HL-60 (cell line): ENCODE measurements around the gene CCSER1.

Source experiments
- DNase-seq, 2 experiments: peaks; one replicate each; pipeline ENCODE4 v3.0.0-alpha.2; 2010 to 2020; ENCODE audit warnings: low read depth in 1 of 2, low spot score in 1 of 2
- H3K27ac ChIP-seq: fragments of 250-450 bp; sonication (Bioruptor Pico); replicated peaks from 2 replicates; pipeline ENCODE4 v1.5.1; 2020; ENCODE audit warnings: mild to moderate bottlenecking, moderate library complexity
- H3K27me3 ChIP-seq: fragments of 250-450 bp; sonication (Bioruptor Pico); 2 replicates; pipeline ENCODE4 v1.5.1; 2021; ENCODE audit warnings: mild to moderate bottlenecking, moderate library complexity; ENCODE audit not compliant: insufficient read depth, poor library complexity, severe bottlenecking
- H3K4me3 ChIP-seq: replicated peaks from 2 replicates; pipeline ENCODE4 v1.5.1; 2011; ENCODE audit warnings: mild to moderate bottlenecking, control low read depth, low read length; ENCODE audit not compliant: insufficient read depth
- GABPA ChIP-seq: IDR thresholded peaks from 2 replicates; pipeline ENCODE4 v1.6.1; 2012; ENCODE audit warnings: low read depth
- POLR2AphosphoS5 ChIP-seq: IDR thresholded peaks from 2 replicates; pipeline ENCODE4 v1.6.1; 2012; ENCODE audit warnings: low read depth
- SPI1 ChIP-seq: IDR thresholded peaks from 2 replicates; pipeline ENCODE4 v1.6.1; 2012; ENCODE audit warnings: low read depth, mild to moderate bottlenecking, borderline replicate concordance
- TF ChIP-seq, protein P1 (sequence below): IDR thresholded peaks from one replicate; pipeline ENCODE4 v1.5.1; 2011; ENCODE audit warnings: low read length, control low read depth, inconsistent platforms; ENCODE audit not compliant: insufficient read depth
- TF ChIP-seq, protein P2 (sequence below): IDR thresholded peaks from 2 replicates; pipeline ENCODE4 v1.6.1; 2012; ENCODE audit warnings: low read depth; ENCODE audit not compliant: insufficient replicate concordance

Gene CCSER1

DNA sequence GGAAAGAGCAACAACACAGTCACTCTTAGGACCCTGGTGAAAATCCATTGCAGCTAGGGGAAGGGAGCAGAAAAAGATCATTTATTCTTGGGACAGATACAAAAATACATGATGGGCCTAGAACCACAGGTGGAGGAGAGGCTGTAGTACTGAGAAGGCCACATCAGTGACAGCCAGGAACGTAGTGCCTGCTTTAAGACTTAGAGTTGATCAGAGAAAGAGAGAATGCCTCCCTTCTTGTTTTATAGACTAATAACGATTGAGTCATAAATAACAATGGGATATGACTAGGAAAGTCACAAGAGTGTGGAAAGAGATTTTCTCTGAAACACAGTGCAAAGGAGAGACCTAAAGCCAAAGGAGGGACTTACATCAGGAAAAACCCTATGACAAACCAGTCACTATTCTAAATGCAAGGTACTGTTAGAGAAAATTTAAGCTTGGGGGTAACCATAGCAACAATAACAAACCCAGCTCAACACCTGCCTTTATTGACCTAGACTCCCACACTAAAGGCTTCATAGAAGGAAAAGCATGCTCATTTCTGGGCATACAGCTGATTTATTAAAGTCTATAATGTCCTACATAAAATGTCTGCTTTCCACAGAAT is 1161.6 kb downstream of the CCSER1 start:
- Histone ChIP-seq H3K4me3 (no peak overlapping the region), H3K27me3 (no peaks in the 10 kb centered on the region), H3K27ac (no peak overlapping the region)
- no peak for DNase-seq
- TF ChIP-seq, protein P1, sequence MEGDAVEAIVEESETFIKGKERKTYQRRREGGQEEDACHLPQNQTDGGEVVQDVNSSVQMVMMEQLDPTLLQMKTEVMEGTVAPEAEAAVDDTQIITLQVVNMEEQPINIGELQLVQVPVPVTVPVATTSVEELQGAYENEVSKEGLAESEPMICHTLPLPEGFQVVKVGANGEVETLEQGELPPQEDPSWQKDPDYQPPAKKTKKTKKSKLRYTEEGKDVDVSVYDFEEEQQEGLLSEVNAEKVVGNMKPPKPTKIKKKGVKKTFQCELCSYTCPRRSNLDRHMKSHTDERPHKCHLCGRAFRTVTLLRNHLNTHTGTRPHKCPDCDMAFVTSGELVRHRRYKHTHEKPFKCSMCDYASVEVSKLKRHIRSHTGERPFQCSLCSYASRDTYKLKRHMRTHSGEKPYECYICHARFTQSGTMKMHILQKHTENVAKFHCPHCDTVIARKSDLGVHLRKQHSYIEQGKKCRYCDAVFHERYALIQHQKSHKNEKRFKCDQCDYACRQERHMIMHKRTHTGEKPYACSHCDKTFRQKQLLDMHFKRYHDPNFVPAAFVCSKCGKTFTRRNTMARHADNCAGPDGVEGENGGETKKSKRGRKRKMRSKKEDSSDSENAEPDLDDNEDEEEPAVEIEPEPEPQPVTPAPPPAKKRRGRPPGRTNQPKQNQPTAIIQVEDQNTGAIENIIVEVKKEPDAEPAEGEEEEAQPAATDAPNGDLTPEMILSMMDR: no peak
- no peak for TF ChIP-seq POLR2AphosphoS5
- TF ChIP-seq SPI1: no peak
- TF ChIP-seq, protein P2, sequence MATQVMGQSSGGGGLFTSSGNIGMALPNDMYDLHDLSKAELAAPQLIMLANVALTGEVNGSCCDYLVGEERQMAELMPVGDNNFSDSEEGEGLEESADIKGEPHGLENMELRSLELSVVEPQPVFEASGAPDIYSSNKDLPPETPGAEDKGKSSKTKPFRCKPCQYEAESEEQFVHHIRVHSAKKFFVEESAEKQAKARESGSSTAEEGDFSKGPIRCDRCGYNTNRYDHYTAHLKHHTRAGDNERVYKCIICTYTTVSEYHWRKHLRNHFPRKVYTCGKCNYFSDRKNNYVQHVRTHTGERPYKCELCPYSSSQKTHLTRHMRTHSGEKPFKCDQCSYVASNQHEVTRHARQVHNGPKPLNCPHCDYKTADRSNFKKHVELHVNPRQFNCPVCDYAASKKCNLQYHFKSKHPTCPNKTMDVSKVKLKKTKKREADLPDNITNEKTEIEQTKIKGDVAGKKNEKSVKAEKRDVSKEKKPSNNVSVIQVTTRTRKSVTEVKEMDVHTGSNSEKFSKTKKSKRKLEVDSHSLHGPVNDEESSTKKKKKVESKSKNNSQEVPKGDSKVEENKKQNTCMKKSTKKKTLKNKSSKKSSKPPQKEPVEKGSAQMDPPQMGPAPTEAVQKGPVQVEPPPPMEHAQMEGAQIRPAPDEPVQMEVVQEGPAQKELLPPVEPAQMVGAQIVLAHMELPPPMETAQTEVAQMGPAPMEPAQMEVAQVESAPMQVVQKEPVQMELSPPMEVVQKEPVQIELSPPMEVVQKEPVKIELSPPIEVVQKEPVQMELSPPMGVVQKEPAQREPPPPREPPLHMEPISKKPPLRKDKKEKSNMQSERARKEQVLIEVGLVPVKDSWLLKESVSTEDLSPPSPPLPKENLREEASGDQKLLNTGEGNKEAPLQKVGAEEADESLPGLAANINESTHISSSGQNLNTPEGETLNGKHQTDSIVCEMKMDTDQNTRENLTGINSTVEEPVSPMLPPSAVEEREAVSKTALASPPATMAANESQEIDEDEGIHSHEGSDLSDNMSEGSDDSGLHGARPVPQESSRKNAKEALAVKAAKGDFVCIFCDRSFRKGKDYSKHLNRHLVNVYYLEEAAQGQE: no peak
- TF ChIP-seq GABPA: no peak

DNA sequence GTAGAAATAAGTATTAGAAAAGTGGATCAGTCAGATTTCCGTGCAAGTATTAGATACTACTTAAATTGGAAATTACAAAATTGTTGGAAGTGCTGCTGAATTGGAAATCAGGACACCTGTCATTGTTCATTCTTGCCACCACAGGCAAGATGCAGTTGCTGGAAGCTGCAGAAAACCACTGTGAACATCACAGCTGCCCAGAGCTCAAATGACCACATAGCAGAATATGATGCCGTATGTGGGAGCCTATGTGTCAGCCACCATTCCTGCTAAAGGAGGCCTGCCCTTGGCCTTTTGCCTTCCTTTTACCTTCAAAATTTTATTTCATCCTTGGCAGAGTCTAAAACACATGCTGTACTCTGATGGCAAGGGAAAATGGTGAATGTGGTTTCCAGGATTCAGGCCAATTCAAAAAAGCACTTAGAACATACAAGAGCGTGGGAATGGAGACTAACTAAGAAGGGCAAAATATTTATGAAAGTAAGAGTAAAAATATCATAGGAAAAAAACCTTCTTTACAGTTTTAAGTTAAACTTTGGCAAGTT is 1171.0 kb downstream of the CCSER1 start:
- H3K27ac ChIP-seq: no peak overlapping the region
- no peaks in the 10 kb centered on the region for H3K27me3 ChIP-seq
- DNase-seq: no peak
- no peak for TF ChIP-seq GABPA
- TF ChIP-seq, protein P1: no peak
- TF ChIP-seq, protein P2: no peak
- no peak for TF ChIP-seq SPI1
- H3K4me3 ChIP-seq: no peak overlapping the region

DNA sequence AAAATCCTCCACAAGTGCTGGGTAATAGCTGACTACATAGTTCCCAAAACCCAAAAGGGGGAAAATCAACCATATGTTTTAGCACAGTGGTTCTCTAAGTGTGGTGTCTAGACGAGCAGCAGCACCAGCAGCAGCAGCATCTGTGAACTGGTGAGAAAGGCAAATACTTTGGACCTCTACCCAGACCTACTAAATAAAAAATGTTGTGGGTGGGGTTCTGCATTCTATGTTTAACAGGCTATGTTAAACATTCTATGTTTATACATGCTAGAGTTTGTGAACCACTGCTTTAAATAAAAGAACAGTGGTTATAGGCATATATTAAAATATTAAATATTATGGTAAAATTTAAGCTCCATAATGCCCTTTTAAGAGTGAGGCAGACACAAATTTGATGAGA is 1171.6 kb downstream of the CCSER1 start:
- DNase-seq: no peak
- H3K27ac ChIP-seq: no peak overlapping the region
- TF ChIP-seq, protein P2: no peak
- TF ChIP-seq, protein P1: no peak
- TF ChIP-seq GABPA (no peak), POLR2AphosphoS5 (no peak), SPI1 (no peak)

More for the DNA sequence above, 1171.6 kb downstream of the CCSER1 start:
- Histone ChIP-seq H3K27me3 (no peaks in the 10 kb centered on the region), H3K4me3 (no peak overlapping the region)
